GM12878 (cell line): ENCODE results near the gene TP53I3. TPM values are rescaled to one million over a fixed set of nuclear protein-coding genes. Genes with fewer than 3 reads are reported as not detected.

Experiments
- BHLHE40 ChIP-seq, 2 experiments: fragments of 450-650 bp in 1 of 2; IDR thresholded peaks; 2 replicates each; pipeline ENCODE4 v1.6.1; 2011 to 2017; ENCODE audit warnings: low read depth in 2 of 2, borderline replicate concordance in 1 of 2, improper control_type of control experiment in 1 of 2, low read length in 1 of 2, mild to moderate bottlenecking in 1 of 2
- CREB1 ChIP-seq: IDR thresholded peaks from 2 replicates; pipeline ENCODE4 v1.6.1; 2012; ENCODE audit warnings: low read depth, mild to moderate bottlenecking, inconsistent platforms
- CTCF ChIP-seq, 3 experiments: IDR thresholded peaks in 2 of 3; conservative IDR thresholded peaks in 1 of 3; 2 replicates each; pipeline ENCODE4 v1.5.1; 2011; ENCODE audit warnings: low read depth in 3 of 3, low read length in 3 of 3, mild to moderate bottlenecking in 3 of 3, control low read depth in 2 of 3, moderate library complexity in 2 of 3, inconsistent platforms in 1 of 3, mixed read lengths in 1 of 3; ENCODE audit not compliant: control insufficient read depth in 2 of 3, insufficient read depth in 1 of 3; ENCODE audit errors: extremely low read depth in 1 of 3
- EGR1 ChIP-seq, 2 experiments: IDR thresholded peaks; 1 replicate in 1 of 2; 2 replicates in 1 of 2; pipeline ENCODE4 v1.6.1; 2011 to 2012; ENCODE audit warnings: low read depth in 2 of 2, low read length in 2 of 2, borderline replicate concordance in 1 of 2, mild to moderate bottlenecking in 1 of 2, moderate library complexity in 1 of 2
- EP300 ChIP-seq, 2 experiments: fragments of 150-350 bp in 1 of 2; IDR thresholded peaks; 2 replicates each; pipeline ENCODE4 v1.6.1; 2011 to 2012; ENCODE audit warnings: low read depth in 2 of 2, low read length in 2 of 2, borderline replicate concordance in 1 of 2, improper control_type of control experiment in 1 of 2, inconsistent platforms in 1 of 2; ENCODE audit not compliant: control insufficient read depth in 1 of 2
- ESRRA ChIP-seq: IDR thresholded peaks from 2 replicates; pipeline ENCODE4 v1.6.1; 2012; ENCODE audit warnings: mild to moderate bottlenecking, low read length, improper control_type of control experiment
- GABPA ChIP-seq: IDR thresholded peaks from 2 replicates; pipeline ENCODE4 v1.6.1; 2014; ENCODE audit warnings: antibody characterized with exemption, low read depth, mild to moderate bottlenecking, inconsistent platforms
- HCFC1 ChIP-seq: fragments of 150-350 bp; IDR thresholded peaks from 2 replicates; pipeline ENCODE4 v1.6.1; 2014; ENCODE audit warnings: low read length
- HDGF ChIP-seq: fragments of 450-650 bp; IDR thresholded peaks from 2 replicates; pipeline ENCODE4 v1.6.1; 2016; ENCODE audit warnings: antibody characterized with exemption
- NR2F1 ChIP-seq: fragments of 450-650 bp; conservative IDR thresholded peaks from 2 replicates; pipeline ENCODE4 v1.6.1; 2017; ENCODE audit warnings: mild to moderate bottlenecking
- SMAD5 ChIP-seq: IDR thresholded peaks from 2 replicates; pipeline ENCODE4 v1.6.1; 2016; ENCODE audit warnings: antibody characterized with exemption, low read depth
- TAF1 ChIP-seq: IDR thresholded peaks from 2 replicates; pipeline ENCODE4 v1.6.1; 2011; ENCODE audit warnings: mild to moderate bottlenecking, low read depth, low read length, borderline replicate concordance
- TBL1XR1 ChIP-seq: IDR thresholded peaks from 2 replicates; pipeline ENCODE4 v1.6.1; 2012; ENCODE audit warnings: low read depth, low read length, improper control_type of control experiment
- TCF12 ChIP-seq: IDR thresholded peaks from 2 replicates; pipeline ENCODE4 v1.6.1; 2011; ENCODE audit warnings: low read depth, mild to moderate bottlenecking, low read length
- USF1 ChIP-seq: IDR thresholded peaks from 2 replicates; pipeline ENCODE4 v1.6.1; 2011; ENCODE audit warnings: borderline replicate concordance, low read depth, mild to moderate bottlenecking, moderate library complexity, mixed read lengths, low read length; ENCODE audit not compliant: insufficient read depth; ENCODE audit errors: extremely low read length
- YBX1 ChIP-seq: fragments of 450-650 bp; IDR thresholded peaks from 2 replicates; pipeline ENCODE4 v1.6.1; 2016; ENCODE audit warnings: antibody characterized with exemption
- YY1 ChIP-seq: IDR thresholded peaks from 2 replicates; pipeline ENCODE4 v1.6.1; 2011; ENCODE audit warnings: low read depth, mild to moderate bottlenecking, low read length
- ZBED1 ChIP-seq: IDR thresholded peaks from 2 replicates; pipeline ENCODE4 v1.6.1; 2016; ENCODE audit warnings: borderline replicate concordance
- ZBTB4 ChIP-seq: fragments of 450-650 bp; formaldehyde crosslinking; IDR thresholded peaks from 2 replicates; pipeline ENCODE4 v1.4.0; 2022; ENCODE audit warnings: mild to moderate bottlenecking, moderate library complexity
- polyA plus RNA-seq, 11 experiments: library from polyadenylated mRNA; depleted of rRNA in 4 of 11; unstranded in 6 of 11; stranded (reverse) in 5 of 11; fragments of >200 nt; fragmentation: Nextera tagmentation in 4 of 11; fragmentation: Illumina TruSeq in 1 of 11; extraction: Ambion mirVana in 4 of 11; extraction: Trizol in 1 of 11; gene quantifications; 1 replicate in 1 of 11; 2 replicates in 10 of 11; pipeline versions ENCODE4 v1.2.1 to v1.2.3, GENCODE V29; 2011 to 2016; ENCODE audit warnings: inconsistent platforms in 2 of 11, missing spikeins in 2 of 11, low read depth in 1 of 11
- total RNA-seq, 4 experiments: library from RNA; depleted of rRNA in 3 of 4; stranded (reverse); fragments of >200 nt in 3 of 4; fragmentation: Illumina TruSeq in 1 of 4; extraction: Trizol in 1 of 4; gene quantifications; 2 replicates each; pipeline versions ENCODE4 v1.2.1 to v1.2.3, GENCODE V29; 2013 to 2021

Gene TP53I3
- total and polyA plus RNA-seq, 10 of the 15 experiments (the other 5 are each of a cell fraction or from before 2014, with no cell fraction given), result 1.4 to 57.4 (median 11.6) TPM

- TF ChIP-seq ZBTB4 (CRISPR knock-in tag) (no peak), TCF12 (0 out of 2 replicates have a peak, but pooled peaks have one; percentile 3), CREB1 (peak; percentile 73; the same call in 1 of the 2 replicates), ESRRA (no peak), CTCF (IDR thresholded peaks at IDR 0.05 in 2 of 3, conservative IDR thresholded peaks at IDR 0.05 in 1 of 3; ENCODE audit: control insufficient read depth in 2 of 3, extremely low read depth in 1 of 3, insufficient read depth in 1 of 3, low read depth in 3 of 3, low read length in 3 of 3) (no peak), BHLHE40 (IDR thresholded peaks at IDR 0.05; ENCODE audit: borderline replicate concordance in 1 of 2, low read depth in 2 of 2, low read length in 1 of 2) (peak in 1 of 2 experiments; percentile 73; a peak in 2 of 4 replicates), GABPA (peak; percentile 88), TBL1XR1 (0 out of 2 replicates have a peak, but pooled peaks have one; percentile 28), EGR1 (IDR thresholded peaks at IDR 0.05; ENCODE audit: borderline replicate concordance in 1 of 2, low read depth in 2 of 2, low read length in 2 of 2) (no peak; a peak in 1 of 3 replicates), USF1 (no peak), ZBED1 (no peak), SMAD5 (peak; percentile 76; the same call in 1 of the 2 replicates), TAF1 (peak; percentile 93), NR2F1 (no peak), YBX1 (no peak), HCFC1 (peak; percentile 90), HDGF (peak; percentile 75; the same call in 1 of the 2 replicates), EP300 (IDR thresholded peaks at IDR 0.05; ENCODE audit: borderline replicate concordance in 1 of 2, control insufficient read depth in 1 of 2, low read depth in 2 of 2, low read length in 2 of 2) (no peak), YY1 (peak; percentile 58; the same call in 1 of the 2 replicates)
Observed at GRCh38 chr2:24046930-24047702, 37.5 kb downstream of the TP53I3 start, which contains the start of gene WDCP (continued).
